ENCODE measurements around the gene KDM4D.

DNA sequence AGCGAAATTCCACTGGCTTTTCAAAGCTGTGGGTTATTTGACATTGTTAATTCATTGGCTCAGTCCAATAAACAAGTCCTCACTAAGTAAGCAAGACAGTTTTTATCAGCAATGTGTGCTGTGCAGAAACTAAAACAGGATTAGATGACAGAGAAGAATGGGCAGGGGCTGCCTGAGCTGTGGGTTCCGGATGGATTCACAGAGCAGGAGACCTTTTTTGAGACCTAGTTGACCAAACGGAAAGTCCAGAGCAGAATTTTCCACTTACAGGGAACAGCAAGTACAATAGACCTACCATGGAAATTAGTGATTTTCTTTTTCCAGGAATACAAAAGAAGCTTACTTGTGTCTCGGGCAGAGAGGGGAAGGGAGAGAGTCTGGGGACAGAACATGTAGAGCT is 70.5 kb downstream of the KDM4D start:
- TF ChIP-seq, protein P1, sequence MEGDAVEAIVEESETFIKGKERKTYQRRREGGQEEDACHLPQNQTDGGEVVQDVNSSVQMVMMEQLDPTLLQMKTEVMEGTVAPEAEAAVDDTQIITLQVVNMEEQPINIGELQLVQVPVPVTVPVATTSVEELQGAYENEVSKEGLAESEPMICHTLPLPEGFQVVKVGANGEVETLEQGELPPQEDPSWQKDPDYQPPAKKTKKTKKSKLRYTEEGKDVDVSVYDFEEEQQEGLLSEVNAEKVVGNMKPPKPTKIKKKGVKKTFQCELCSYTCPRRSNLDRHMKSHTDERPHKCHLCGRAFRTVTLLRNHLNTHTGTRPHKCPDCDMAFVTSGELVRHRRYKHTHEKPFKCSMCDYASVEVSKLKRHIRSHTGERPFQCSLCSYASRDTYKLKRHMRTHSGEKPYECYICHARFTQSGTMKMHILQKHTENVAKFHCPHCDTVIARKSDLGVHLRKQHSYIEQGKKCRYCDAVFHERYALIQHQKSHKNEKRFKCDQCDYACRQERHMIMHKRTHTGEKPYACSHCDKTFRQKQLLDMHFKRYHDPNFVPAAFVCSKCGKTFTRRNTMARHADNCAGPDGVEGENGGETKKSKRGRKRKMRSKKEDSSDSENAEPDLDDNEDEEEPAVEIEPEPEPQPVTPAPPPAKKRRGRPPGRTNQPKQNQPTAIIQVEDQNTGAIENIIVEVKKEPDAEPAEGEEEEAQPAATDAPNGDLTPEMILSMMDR (IDR thresholded peaks at IDR 0.05; ENCODE audit: insufficient read depth, low read length), result no peak
- no peak for TF ChIP-seq POLR2AphosphoS5 (IDR thresholded peaks at IDR 0.05; ENCODE audit: low read depth)
- TF ChIP-seq, protein P2, sequence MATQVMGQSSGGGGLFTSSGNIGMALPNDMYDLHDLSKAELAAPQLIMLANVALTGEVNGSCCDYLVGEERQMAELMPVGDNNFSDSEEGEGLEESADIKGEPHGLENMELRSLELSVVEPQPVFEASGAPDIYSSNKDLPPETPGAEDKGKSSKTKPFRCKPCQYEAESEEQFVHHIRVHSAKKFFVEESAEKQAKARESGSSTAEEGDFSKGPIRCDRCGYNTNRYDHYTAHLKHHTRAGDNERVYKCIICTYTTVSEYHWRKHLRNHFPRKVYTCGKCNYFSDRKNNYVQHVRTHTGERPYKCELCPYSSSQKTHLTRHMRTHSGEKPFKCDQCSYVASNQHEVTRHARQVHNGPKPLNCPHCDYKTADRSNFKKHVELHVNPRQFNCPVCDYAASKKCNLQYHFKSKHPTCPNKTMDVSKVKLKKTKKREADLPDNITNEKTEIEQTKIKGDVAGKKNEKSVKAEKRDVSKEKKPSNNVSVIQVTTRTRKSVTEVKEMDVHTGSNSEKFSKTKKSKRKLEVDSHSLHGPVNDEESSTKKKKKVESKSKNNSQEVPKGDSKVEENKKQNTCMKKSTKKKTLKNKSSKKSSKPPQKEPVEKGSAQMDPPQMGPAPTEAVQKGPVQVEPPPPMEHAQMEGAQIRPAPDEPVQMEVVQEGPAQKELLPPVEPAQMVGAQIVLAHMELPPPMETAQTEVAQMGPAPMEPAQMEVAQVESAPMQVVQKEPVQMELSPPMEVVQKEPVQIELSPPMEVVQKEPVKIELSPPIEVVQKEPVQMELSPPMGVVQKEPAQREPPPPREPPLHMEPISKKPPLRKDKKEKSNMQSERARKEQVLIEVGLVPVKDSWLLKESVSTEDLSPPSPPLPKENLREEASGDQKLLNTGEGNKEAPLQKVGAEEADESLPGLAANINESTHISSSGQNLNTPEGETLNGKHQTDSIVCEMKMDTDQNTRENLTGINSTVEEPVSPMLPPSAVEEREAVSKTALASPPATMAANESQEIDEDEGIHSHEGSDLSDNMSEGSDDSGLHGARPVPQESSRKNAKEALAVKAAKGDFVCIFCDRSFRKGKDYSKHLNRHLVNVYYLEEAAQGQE (IDR thresholded peaks at IDR 0.05; ENCODE audit: insufficient replicate concordance, low read depth), result no peak

All from HL-60 (cell line).